HG02678 (cell line): ENCODE data around the gene SPATS2.

Experiments used
- ATAC-seq: cut with Tn5 transposase; IDR thresholded peaks from one replicate; pipeline ENCODE4 v1.9.1; 2021; ENCODE audit warnings: mild to moderate bottlenecking, moderate library complexity; ENCODE audit not compliant: unreplicated experiment

Gene SPATS2

DNA sequence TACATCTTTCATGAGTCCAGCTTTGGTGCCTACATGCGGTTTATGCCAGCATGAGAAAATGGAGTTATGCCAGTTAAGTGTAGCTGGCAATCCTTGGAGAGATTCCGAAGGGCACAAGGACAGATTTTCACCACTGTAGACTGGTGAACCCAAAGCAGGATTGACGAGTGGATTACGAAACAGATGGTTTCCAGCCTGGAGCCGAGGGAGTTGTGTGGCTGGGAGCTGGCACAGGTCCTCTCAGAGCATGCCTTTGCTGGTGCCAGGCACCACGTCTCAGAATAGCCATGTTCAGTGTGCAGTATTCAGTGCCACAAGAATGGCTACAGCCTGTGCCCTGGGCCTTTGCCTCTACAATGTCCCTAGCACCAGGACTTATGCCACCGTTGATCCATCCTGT lies 184.8 kb downstream of the SPATS2 start:
- ATAC-seq, result no peak

- ATAC-seq, result no peak
Observed at GRCh38 chr12:49552425-49552824, 185.2 kb downstream of the SPATS2 start.

DNA sequence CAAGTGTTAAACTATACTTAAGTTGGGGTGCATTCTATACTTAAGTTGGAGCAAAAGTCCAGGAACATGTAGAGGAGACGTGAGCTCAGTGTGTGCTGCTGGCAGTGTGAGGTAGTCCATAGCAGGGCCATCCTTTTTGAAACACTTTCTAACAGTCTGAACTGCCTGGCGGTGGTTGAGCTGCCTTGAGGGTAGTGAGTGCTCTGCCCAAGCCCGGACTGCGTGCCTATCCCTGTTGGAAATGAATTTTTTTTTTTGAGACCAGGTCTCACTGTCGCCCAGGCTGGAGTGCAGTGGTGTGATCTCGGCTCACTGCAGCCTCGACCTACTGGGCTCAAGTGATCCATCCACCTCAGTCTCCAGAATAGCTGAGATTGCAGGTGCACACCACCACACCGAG lies 185.6 kb downstream of the SPATS2 start:
- no peak for ATAC-seq

GRCh38 chr12:49553512-49554088 lies 186.3 kb downstream of the SPATS2 start:
- ATAC-seq, result no peak

DNA sequence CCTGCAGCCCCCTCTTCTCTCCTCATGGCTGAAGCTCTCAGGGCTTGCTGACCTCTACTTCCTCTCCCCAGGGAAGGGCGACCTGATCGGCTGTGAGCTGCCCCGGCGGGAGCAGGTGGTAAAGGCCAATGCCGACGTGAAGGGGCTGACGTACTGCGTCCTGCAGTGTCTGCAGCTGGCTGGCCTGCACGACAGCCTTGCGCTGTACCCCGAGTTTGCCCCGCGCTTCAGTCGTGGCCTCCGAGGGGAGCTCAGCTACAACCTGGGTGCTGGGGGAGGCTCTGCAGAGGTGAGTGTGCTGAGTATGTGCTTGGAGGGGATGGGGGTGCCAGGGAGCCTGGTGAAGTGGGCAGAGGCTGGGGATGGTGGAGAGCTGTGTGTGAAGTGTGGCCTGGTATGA lies 187.0 kb downstream of the SPATS2 start:
- ATAC-seq, result no peak

GRCh38 chr12:49555631-49556390 lies 188.5 kb downstream of the SPATS2 start:
- no peak for ATAC-seq

- no peak for ATAC-seq
Observed at GRCh38 chr12:49556391-49557186, 189.3 kb downstream of the SPATS2 start.

DNA sequence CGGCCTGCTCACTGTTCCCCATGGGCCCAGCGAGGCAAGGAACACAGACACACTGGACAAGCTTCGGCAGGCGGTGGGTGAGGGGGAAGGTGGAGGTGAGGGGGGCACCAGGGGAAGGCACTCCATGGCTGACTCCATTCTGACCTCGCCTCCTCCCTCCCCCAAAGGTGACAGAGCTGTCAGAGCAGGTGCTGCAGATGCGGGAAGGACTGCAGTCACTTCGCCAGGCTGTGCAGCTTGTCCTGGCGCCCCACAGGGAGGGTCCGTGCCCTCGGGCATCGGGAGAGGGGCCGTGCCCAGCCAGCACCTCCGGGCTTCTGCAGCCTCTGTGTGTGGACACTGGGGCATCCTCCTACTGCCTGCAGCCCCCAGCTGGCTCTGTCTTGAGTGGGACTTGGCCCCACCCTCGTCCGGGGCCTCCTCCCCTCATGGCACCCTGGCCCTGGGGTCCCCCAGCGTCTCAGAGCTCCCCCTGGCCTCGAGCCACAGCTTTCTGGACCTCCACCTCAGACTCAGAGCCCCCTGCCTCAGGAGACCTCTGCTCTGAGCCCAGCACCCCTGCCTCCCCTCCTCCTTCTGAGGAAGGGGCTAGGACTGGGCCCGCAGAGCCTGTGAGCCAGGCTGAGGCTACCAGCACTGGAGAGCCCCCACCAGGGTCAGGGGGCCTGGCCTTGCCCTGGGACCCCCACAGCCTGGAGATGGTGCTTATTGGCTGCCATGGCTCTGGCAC lies 190.1 kb downstream of the SPATS2 start:
- no peak for ATAC-seq

GRCh38 chr12:49557917-49558215 lies 190.6 kb downstream of the SPATS2 start:
- no peak for ATAC-seq

DNA sequence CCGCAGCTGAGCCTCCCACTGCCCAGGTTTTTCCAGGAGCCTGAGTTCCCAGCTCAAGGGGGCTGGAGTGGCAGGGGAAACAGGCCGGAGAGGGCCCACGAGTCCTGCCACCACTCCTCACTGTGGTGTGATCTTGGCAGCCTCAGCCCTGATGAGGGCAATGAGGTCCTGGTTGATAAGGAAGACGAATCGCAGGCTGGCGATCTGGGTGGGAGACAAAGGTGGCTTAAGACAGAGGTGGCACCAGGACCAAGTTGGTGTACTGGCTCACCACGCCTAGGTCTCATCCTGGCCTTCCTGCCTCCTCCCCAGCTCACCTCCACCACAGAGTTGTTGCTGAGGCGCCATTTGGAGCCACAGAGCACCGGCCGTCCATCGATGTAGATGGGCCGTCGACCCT lies 191.3 kb downstream of the SPATS2 start:
- no peak for ATAC-seq

GRCh38 chr12:49559011-49559675 lies 191.9 kb downstream of the SPATS2 start:
- no peak for ATAC-seq

GRCh38 chr12:49560695-49561094 lies 193.4 kb downstream of the SPATS2 start:
- ATAC-seq, result no peak

- no peak for ATAC-seq
Observed at GRCh38 chr12:49562233-49562632, 195.0 kb downstream of the SPATS2 start.

DNA sequence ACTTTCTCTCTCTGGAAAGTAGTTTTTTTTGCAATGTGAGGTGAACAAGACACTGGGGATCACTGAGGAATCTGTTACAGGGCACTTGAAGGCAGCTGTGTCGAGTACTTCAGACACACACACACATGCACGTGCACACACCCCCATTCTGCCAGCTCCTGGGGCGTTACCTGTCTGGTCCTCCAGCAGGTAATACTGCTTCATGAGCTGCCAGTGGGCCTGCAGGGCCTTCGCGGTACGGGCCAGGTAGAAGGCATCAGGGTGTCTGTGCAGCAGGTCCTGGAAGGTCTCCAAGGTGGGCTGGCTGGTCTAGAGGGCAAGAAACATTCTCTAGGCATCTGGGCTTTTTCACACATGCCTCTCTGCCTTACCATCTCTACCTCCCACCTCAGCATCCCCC lies 195.6 kb downstream of the SPATS2 start:
- ATAC-seq, result no peak

- ATAC-seq, result no peak
Observed at GRCh38 chr12:49563951-49564685, 196.9 kb downstream of the SPATS2 start.

GRCh38 chr12:49564686-49565405 lies 197.6 kb downstream of the SPATS2 start:
- ATAC-seq, result no peak

DNA sequence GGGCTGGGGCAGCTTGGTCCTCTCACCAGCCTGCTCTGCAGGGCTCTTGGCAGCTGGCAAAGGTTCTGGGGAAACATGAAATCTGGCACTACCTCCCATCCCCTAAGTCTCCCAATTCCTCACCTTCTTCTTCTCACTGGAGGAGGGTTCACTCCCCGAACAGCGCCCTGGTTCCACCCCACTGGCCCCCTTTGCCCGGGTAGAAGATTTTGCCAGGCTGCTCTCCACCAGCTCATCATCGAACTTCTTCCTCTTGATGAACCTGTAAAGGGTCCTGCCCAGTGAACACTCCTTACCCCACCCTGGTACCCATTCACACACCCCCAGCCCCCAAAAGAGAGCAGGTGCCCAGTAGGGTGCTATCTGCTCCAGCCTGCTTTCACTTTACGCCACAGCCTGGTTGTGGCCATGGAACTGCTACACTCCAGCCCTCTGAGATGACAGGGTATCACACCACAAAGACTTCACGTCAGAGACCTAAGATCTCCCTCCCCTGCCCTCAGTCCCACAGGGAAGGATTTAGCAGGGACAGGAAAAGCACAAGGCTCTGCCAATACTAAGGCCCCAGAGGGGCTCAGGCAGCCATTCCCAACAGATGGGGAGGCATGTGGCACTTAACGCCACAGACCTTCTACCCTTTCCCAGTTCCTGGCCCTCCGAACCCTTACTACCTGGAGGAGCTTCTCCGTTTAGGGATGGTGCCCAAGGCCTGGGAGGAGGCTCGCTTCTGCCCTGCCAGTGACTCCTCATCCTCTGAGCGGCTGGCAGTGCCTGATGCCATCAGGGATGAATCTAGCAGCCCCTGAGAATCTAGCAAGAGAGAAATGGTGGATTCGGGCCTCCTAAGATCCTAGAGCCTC lies 198.4 kb downstream of the SPATS2 start:
- no peak for ATAC-seq

DNA sequence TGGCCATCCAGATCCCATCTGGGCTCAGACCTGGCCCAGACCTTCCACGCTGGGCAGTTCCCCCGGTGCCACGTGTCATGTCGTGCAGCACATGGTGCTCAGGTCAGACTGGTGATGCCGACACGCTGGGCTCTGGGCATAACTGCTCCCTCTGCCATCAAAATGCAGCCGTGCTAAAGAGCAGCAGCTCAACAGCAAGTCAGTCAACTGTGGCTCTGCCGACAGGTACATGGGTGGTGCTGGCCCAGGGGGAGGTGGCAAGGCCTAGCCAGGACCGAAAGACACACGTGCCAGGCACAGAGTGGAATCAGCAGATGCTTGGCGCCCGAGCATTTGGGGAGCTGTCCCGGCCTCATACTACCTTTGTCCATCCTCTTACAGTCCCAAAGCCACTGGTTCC lies 199.1 kb downstream of the SPATS2 start:
- ATAC-seq, result no peak

DNA sequence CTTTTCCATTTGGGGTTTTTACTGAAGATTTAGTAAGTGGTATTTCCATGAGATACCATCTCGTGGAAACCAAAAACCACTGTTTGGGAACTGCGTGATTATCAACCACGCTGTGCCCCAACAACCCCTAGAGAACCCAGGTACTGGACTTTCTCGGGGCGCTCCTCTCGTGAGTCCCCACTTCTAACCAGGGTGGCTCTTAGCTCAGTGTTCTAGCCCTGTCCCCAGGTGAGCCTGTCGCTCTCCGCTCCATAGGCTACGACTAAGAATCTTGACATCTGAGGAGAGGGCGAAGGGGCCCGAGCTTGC lies 200.0 kb downstream of the SPATS2 start:
- ATAC-seq, result peak; percentile 19
